ENCODE measurements around the gene KDM1A.

The KDM1A gene

GRCh38 chr1:23013657-23014056 lies 5.6 kb upstream of the KDM1A start:
- no peak for DNase-seq (ENCODE audit: low read depth, low spot score)

- no peak for DNase-seq (ENCODE audit: low read depth, low spot score)
Observed at GRCh38 chr1:23018661-23019093, 591 bp upstream of the KDM1A start.

GRCh38 chr1:23019863-23020625 lies 776 bp downstream of the KDM1A start:
- DNase-seq (ENCODE audit: low read depth, low spot score) = no peak

- DNase-seq (ENCODE audit: low read depth, low spot score) = no peak
Observed at GRCh38 chr1:23020706-23021405, 1.6 kb downstream of the KDM1A start.

- DNase-seq (ENCODE audit: low read depth, low spot score) = no peak
Observed at GRCh38 chr1:23021834-23022233, 2.6 kb downstream of the KDM1A start.

GRCh38 chr1:23023174-23023845 lies 4.0 kb downstream of the KDM1A start:
- DNase-seq (ENCODE audit: low read depth, low spot score) = no peak

GRCh38 chr1:23026568-23026967 lies 7.3 kb downstream of the KDM1A start:
- no peak for DNase-seq (ENCODE audit: low read depth, low spot score)

GRCh38 chr1:23027352-23027907 lies 8.2 kb downstream of the KDM1A start:
- DNase-seq (ENCODE audit: low read depth, low spot score) = no peak

- DNase-seq (ENCODE audit: low read depth, low spot score) = no peak
Observed at GRCh38 chr1:23029337-23029736, 10.1 kb downstream of the KDM1A start.

GRCh38 chr1:23035823-23036452 lies 16.7 kb downstream of the KDM1A start:
- no peak for DNase-seq (ENCODE audit: low read depth, low spot score)

GRCh38 chr1:23037081-23037740 lies 17.9 kb downstream of the KDM1A start:
- DNase-seq (ENCODE audit: low read depth, low spot score) = no peak

GRCh38 chr1:23039308-23039826 lies 20.1 kb downstream of the KDM1A start:
- no peak for DNase-seq (ENCODE audit: low read depth, low spot score)

- DNase-seq (ENCODE audit: low read depth, low spot score) = no peak
Observed at GRCh38 chr1:23040509-23040908, 21.2 kb downstream of the KDM1A start.

GRCh38 chr1:23044035-23044434 lies 24.8 kb downstream of the KDM1A start:
- DNase-seq (ENCODE audit: low read depth, low spot score) = no peak

- no peak for DNase-seq (ENCODE audit: low read depth, low spot score)
Observed at GRCh38 chr1:23050201-23050600, 30.9 kb downstream of the KDM1A start.

- DNase-seq (ENCODE audit: low read depth, low spot score) = no peak
Observed at GRCh38 chr1:23051290-23051909, 32.1 kb downstream of the KDM1A start.

GRCh38 chr1:23057301-23057700 lies 38.0 kb downstream of the KDM1A start:
- DNase-seq (ENCODE audit: low read depth, low spot score) = no peak

GRCh38 chr1:23062271-23062670 lies 43.0 kb downstream of the KDM1A start:
- DNase-seq (ENCODE audit: low read depth, low spot score) = no peak

GRCh38 chr1:23065385-23065784 lies 46.1 kb downstream of the KDM1A start:
- DNase-seq (ENCODE audit: low read depth, low spot score) = no peak

GRCh38 chr1:23066075-23066474 lies 46.8 kb downstream of the KDM1A start:
- DNase-seq (ENCODE audit: low read depth, low spot score) = no peak

GRCh38 chr1:23069149-23069548 lies 49.9 kb downstream of the KDM1A start:
- DNase-seq (ENCODE audit: low read depth, low spot score) = no peak
